ENCODE measurements around the gene TUBA4B.

TUBA4B gene

DNA sequence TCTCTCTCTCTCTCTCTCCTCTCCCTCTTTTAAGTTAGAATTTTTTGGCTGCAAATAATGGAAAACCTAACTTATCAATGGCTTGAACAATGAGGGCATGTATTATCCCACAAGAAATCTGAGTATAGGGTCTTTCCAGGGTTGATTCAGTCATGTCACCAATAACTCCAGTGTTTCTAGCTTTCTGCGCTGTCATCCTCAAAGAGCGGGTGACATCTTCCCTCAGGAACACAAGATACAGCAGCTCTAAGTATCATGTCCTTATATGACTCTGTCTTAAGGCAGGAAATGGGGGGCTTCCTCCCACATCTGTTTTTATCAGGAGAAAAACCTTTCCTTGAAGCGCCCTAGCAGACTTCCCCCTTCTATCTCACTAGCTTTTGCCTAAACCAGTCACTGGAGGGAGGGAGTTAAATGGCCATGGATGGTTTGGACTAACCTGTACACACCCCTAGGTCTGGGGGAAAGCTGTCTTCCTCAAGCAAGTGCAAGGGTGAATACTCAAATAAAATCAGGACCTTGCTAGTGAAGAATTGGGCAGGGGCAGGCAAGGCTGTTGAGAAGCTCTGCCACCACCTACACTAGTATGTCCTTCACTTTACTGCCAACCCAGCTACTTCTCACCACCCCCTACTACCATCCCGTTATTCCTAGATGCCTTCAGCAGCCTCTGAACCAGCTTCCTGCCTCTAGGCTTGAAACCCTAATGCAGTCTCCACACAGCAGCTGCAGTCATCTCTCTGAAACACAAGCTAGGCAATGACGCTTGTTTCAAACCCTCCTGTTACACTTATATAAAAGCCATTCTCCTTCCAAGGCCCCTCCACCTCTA is 8.2 kb downstream of the TUBA4B start:
- no peak for DNase-seq (ENCODE audit: extremely low spot score)
- ChIA-PET CTCF (interaction anchor here (0.9 to 12.8 kb wide), 14 partner anchors 9 to 157 kb away, joined by 3 to 114 read pairs (median 4); partner anchors contain the start of gene DNAJB2), POLR2A (interaction anchor here (0.8 to 1.9 kb wide), 2 partner anchors 11 to 18 kb away, joined by 3 to 6 read pairs; partner anchors contain the start of gene DNAJB2)
- TF ChIP-seq, protein P1, sequence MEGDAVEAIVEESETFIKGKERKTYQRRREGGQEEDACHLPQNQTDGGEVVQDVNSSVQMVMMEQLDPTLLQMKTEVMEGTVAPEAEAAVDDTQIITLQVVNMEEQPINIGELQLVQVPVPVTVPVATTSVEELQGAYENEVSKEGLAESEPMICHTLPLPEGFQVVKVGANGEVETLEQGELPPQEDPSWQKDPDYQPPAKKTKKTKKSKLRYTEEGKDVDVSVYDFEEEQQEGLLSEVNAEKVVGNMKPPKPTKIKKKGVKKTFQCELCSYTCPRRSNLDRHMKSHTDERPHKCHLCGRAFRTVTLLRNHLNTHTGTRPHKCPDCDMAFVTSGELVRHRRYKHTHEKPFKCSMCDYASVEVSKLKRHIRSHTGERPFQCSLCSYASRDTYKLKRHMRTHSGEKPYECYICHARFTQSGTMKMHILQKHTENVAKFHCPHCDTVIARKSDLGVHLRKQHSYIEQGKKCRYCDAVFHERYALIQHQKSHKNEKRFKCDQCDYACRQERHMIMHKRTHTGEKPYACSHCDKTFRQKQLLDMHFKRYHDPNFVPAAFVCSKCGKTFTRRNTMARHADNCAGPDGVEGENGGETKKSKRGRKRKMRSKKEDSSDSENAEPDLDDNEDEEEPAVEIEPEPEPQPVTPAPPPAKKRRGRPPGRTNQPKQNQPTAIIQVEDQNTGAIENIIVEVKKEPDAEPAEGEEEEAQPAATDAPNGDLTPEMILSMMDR (IDR thresholded peaks at IDR 0.05; ENCODE audit: control extremely low read depth, extremely low read depth, low read depth, missing control alignments) = no peak

GRCh38 chr2:219266232-219266631 is 13.2 kb downstream of the TUBA4B start:
- TF ChIP-seq, protein P1 (IDR thresholded peaks at IDR 0.05; ENCODE audit: control extremely low read depth, extremely low read depth, low read depth, missing control alignments) = no peak
- DNase-seq (ENCODE audit: extremely low spot score) = no peak
- ChIA-PET POLR2A (no interaction called here), CTCF (interaction anchor here (1.1 to 12.8 kb wide), 7 partner anchors 8 to 107 kb away, joined by 3 to 114 read pairs (median 4); partner anchors contain the start of genes DNAJB2 and TUBA4B)

GRCh38 chr2:219266886-219267285 is 13.8 kb downstream of the TUBA4B start:
- CTCF ChIA-PET = interaction anchor here (1.1 to 12.8 kb wide), 7 partner anchors 9 to 108 kb away, joined by 3 to 114 read pairs (median 4); partner anchors contain the start of genes DNAJB2 and TUBA4B

GRCh38 chr2:219268294-219268693 is 15.3 kb downstream of the TUBA4B start:
- DNase-seq (ENCODE audit: extremely low spot score) = no peak
- TF ChIP-seq, protein P1 (IDR thresholded peaks at IDR 0.05; ENCODE audit: control extremely low read depth, extremely low read depth, low read depth, missing control alignments) = no peak
- CTCF ChIA-PET = interaction anchor here (2.0 to 12.8 kb wide), 3 partner anchors 8 to 27 kb away, joined by 8 to 114 read pairs (median 8); partner anchors contain the start of gene DNAJB2
- POLR2A ChIA-PET = no interaction called here

More at GRCh38 chr2:219266886-219267285, 13.8 kb downstream of the TUBA4B start:
- no peak for DNase-seq (ENCODE audit: extremely low spot score)
- TF ChIP-seq, protein P1 (IDR thresholded peaks at IDR 0.05; ENCODE audit: control extremely low read depth, extremely low read depth, low read depth, missing control alignments) = no peak
- POLR2A ChIA-PET = no interaction called here

- TF ChIP-seq, protein P1 (IDR thresholded peaks at IDR 0.05; ENCODE audit: control extremely low read depth, extremely low read depth, low read depth, missing control alignments) = no peak
- DNase-seq (ENCODE audit: extremely low spot score) = no peak
- ChIA-PET POLR2A (no interaction called here), CTCF (interaction anchor here (1.2 to 2.3 kb wide), 5 partner anchors 9 to 25 kb away, joined by 3 to 8 read pairs (median 6); partner anchors contain the start of gene DNAJB2)
These were observed 16.5 kb downstream of the TUBA4B start for GRCh38 chr2:219269362-219270054.

- DNase-seq (ENCODE audit: extremely low spot score) = no peak
- ChIA-PET CTCF (interaction anchor here (1.2 to 2.3 kb wide), 5 partner anchors 9 to 25 kb away, joined by 3 to 8 read pairs (median 6); partner anchors contain the start of gene DNAJB2), POLR2A (no interaction called here)
- TF ChIP-seq, protein P1 (IDR thresholded peaks at IDR 0.05; ENCODE audit: control extremely low read depth, extremely low read depth, low read depth, missing control alignments) = no peak
These were observed 17.0 kb downstream of the TUBA4B start for GRCh38 chr2:219270055-219270372.
